Measurements from ENCODE around the gene FLT1. TPM values are rescaled to one million over a fixed set of nuclear protein-coding genes. Genes with fewer than 3 reads are reported as not detected.

Gene FLT1
- total RNA-seq, 2 donors from 2014 or later, result 1.3 to 1.6 TPM

GRCh38 chr13:28473044-28473443, 21.9 kb downstream of the FLT1 start:
- H3K27ac Mint-ChIP-seq, result peak overlapping the region in 1 of 2 donors; percentile 18
- H3K36me3 Mint-ChIP-seq, result no peaks in the 10 kb centered on the region
- peaks cover 8 to 19% of the 10 kb centered on the region in 2 donors for H3K27me3 Mint-ChIP-seq
- H3K4me3 Mint-ChIP-seq, result no peak overlapping the region
- H3K4me1 Mint-ChIP-seq (ENCODE audit: low read depth in 2 of 2), result peaks cover 0 to 5% of the 10 kb centered on the region in 2 donors
- no peaks in the 10 kb centered on the region for H3K9me3 Mint-ChIP-seq
- ATAC-seq (no peak), DNase-seq (ENCODE audit: low spot score) (no peak)

- Mint-ChIP-seq H3K36me3 (no peaks in the 10 kb centered on the region), H3K27me3 (peaks cover 8 to 15% of the 10 kb centered on the region in 2 donors), H3K4me3 (no peak overlapping the region), H3K4me1 (ENCODE audit: low read depth in 2 of 2) (peaks cover 0 to 7% of the 10 kb centered on the region in 2 donors), H3K27ac (no peak overlapping the region), H3K9me3 (no peaks in the 10 kb centered on the region)
- DNase-seq (ENCODE audit: low spot score), result no peak
- no peak for ATAC-seq
Observed at GRCh38 chr13:28471421-28471820, 23.5 kb downstream of the FLT1 start.

GRCh38 chr13:28470296-28470695, 24.6 kb downstream of the FLT1 start:
- ATAC-seq (no peak), DNase-seq (ENCODE audit: low spot score) (no peak)
- Mint-ChIP-seq H3K4me1 (ENCODE audit: low read depth in 2 of 2) (peaks cover 0 to 7% of the 10 kb centered on the region in 2 donors), H3K27me3 (peaks cover 8 to 15% of the 10 kb centered on the region in 2 donors), H3K36me3 (no peaks in the 10 kb centered on the region), H3K9me3 (no peaks in the 10 kb centered on the region), H3K27ac (no peak overlapping the region), H3K4me3 (no peak overlapping the region)

- Mint-ChIP-seq H3K4me3 (no peak overlapping the region), H3K9me3 (no peaks in the 10 kb centered on the region), H3K36me3 (no peaks in the 10 kb centered on the region), H3K4me1 (ENCODE audit: low read depth in 2 of 2) (peaks cover 0 to 5% of the 10 kb centered on the region in 2 donors), H3K27me3 (peaks cover 8 to 15% of the 10 kb centered on the region in 2 donors), H3K27ac (peak overlapping the region in 1 of 2 donors; percentile 83)
- ATAC-seq, result no peak
- no peak for DNase-seq (ENCODE audit: low spot score)
Observed at GRCh38 chr13:28469316-28469715, 25.6 kb downstream of the FLT1 start.

DNA sequence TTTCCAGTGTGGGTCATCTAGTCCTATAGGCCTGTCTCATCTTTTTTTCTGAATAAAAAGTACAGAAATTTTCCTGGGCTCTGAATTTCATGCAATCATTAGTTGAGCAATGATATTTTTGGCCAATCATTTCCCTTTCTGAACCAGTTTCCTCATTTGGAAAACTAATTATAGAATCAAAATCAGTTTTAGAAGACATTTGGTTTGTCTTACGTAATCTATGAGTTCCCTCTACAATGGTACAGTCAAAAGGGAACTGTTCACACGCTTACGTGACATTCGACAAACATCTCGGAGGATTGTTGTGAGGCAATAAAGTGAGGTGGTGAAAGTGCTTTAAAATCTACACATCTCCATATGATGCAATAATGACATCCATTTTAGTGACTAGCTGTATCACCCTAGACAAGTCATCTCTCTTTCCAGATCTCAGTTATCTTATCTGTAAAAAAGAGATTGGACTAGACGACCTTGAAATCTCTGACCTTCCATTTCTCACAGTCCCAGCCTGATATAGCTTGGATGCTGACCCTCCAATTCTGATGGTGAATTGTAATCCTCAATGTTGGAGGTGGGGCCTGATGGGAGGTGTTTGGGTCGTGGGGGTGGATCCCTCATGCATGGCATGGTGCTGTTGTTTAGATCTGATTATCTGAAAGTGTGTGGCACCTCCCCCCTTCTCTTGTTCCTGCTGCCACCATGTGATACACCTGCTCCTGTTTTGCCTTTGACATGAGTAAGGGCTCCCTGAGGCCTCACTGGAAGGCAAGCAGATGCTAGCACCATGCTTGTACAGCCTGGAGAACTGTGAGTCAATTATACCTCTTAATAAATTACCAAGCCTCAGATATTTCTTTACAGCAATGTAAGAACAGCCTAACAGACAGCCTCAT, 26.7 kb downstream of the FLT1 start:
- DNase-seq (ENCODE audit: low spot score) (no peak), ATAC-seq (peak; percentile 87 to 92)
- no peaks in the 10 kb centered on the region for H3K36me3 Mint-ChIP-seq
- H3K27ac Mint-ChIP-seq, result peak overlapping the region; percentile 19 to 83
- no peaks in the 10 kb centered on the region for H3K9me3 Mint-ChIP-seq
- H3K4me3 Mint-ChIP-seq, result no peak overlapping the region
- peaks cover 0 to 4% of the 10 kb centered on the region in 2 donors for H3K4me1 Mint-ChIP-seq (ENCODE audit: low read depth in 2 of 2)
- H3K27me3 Mint-ChIP-seq, result peaks cover 8 to 15% of the 10 kb centered on the region in 2 donors

DNA sequence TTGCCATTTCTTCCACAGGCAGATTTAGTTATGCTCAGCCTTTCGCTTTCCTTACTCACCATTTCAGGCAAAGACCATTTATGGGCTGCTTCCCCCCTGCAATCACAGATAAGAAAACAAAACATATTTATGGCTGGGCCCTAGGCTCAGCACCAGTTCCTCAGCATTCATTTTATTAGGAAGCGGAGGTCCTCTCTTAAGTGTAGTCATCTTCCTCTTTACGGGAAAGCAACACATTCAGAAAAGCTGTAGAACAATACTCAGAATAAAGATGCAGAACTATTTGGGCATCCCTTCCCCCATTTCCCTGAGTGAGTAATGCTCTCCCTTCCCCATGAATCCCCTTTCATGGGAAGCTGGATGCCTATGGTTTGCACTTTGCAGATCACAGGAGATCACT, 27.9 kb downstream of the FLT1 start:
- no peaks in the 10 kb centered on the region for H3K9me3 Mint-ChIP-seq
- DNase-seq (ENCODE audit: low spot score) (no peak), ATAC-seq (no peak)
- no peak overlapping the region for H3K27ac Mint-ChIP-seq
- no peak overlapping the region for H3K4me3 Mint-ChIP-seq
- H3K27me3 Mint-ChIP-seq, result peaks cover 0 to 6% of the 10 kb centered on the region in 2 donors
- no peaks in the 10 kb centered on the region for H3K36me3 Mint-ChIP-seq
- H3K4me1 Mint-ChIP-seq (ENCODE audit: low read depth in 2 of 2), result peaks cover 0 to 4% of the 10 kb centered on the region in 2 donors

GRCh38 chr13:28466151-28466550, 28.8 kb downstream of the FLT1 start:
- Mint-ChIP-seq H3K27me3 (peaks cover 0 to 3% of the 10 kb centered on the region in 2 donors), H3K36me3 (no peaks in the 10 kb centered on the region), H3K9me3 (no peaks in the 10 kb centered on the region), H3K4me3 (no peak overlapping the region), H3K27ac (peak overlapping the region in 1 of 2 donors; percentile 46), H3K4me1 (ENCODE audit: low read depth in 2 of 2) (peaks cover 0 to 4% of the 10 kb centered on the region in 2 donors)
- ATAC-seq (no peak), DNase-seq (ENCODE audit: low spot score) (no peak)

DNA sequence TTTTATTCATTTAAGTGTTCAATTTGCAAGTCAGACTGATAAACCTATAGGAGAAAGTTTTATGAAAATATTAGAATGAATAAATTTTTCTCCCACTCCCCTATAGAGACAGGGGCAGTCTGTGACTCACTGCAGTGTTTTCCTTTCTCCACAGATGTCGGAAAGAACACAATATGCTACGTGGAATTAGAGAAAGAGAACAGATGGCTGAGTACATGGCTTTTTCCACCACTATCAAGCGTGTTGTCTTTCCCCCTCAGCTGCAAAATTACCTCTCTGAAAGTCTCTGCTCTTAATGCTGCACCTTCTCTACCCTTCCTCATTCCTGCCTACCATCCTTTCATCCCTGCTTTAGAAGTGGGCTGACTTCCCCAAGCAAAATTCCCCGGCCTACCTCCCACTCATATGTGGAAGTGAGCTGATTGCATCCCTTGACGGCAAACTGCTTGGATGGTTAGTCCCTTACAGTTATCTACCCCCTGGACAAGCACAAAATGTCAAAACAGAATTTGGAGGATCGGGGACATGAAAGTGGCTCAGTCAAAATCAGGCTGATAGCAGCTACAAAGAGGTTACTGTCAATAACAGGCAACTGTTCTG, 30.0 kb downstream of the FLT1 start:
- H3K27me3 Mint-ChIP-seq, result peaks cover 0 to 2% of the 10 kb centered on the region in 2 donors
- H3K36me3 Mint-ChIP-seq, result no peaks in the 10 kb centered on the region
- no peak overlapping the region for H3K27ac Mint-ChIP-seq
- ATAC-seq (no peak), DNase-seq (ENCODE audit: low spot score) (no peak)
- H3K4me3 Mint-ChIP-seq, result no peak overlapping the region
- peaks cover 0 to 4% of the 10 kb centered on the region in 2 donors for H3K4me1 Mint-ChIP-seq (ENCODE audit: low read depth in 2 of 2)
- H3K9me3 Mint-ChIP-seq, result no peaks in the 10 kb centered on the region

DNA sequence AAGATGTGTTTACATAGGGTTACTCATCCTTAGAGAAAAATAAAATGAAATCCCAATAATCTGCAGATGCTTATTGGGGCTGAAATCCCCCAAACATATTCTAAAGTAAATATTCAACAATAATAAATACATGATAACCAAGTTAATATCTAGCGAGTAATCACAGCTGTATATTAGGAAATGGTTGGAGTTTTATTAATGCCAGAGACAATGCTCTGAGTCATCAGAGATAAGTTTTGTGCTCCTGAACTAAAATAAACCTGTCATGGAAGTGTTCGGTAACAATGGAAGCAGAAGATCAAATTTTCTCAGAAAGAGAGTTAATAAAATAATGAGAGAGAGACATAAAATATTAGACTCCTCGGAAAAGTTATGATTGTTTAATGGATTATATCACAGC, 31.4 kb downstream of the FLT1 start:
- no peak overlapping the region for H3K27ac Mint-ChIP-seq
- ATAC-seq (no peak), DNase-seq (ENCODE audit: low spot score) (no peak)
- H3K4me3 Mint-ChIP-seq, result no peak overlapping the region
- no peaks in the 10 kb centered on the region for H3K36me3 Mint-ChIP-seq
- peaks cover 0 to 4% of the 10 kb centered on the region in 2 donors for H3K4me1 Mint-ChIP-seq (ENCODE audit: low read depth in 2 of 2)
- H3K9me3 Mint-ChIP-seq, result no peaks in the 10 kb centered on the region
- H3K27me3 Mint-ChIP-seq, result peaks cover 0 to 2% of the 10 kb centered on the region in 2 donors

GRCh38 chr13:28459911-28460310, 35.0 kb downstream of the FLT1 start:
- Mint-ChIP-seq H3K9me3 (no peaks in the 10 kb centered on the region), H3K4me3 (no peak overlapping the region), H3K36me3 (no peaks in the 10 kb centered on the region), H3K27me3 (peaks cover 13 to 23% of the 10 kb centered on the region in 2 donors), H3K4me1 (ENCODE audit: low read depth in 2 of 2) (no peaks in the 10 kb centered on the region), H3K27ac (no peak overlapping the region)
- ATAC-seq, result no peak
- no peak for DNase-seq (ENCODE audit: low spot score)

DNA sequence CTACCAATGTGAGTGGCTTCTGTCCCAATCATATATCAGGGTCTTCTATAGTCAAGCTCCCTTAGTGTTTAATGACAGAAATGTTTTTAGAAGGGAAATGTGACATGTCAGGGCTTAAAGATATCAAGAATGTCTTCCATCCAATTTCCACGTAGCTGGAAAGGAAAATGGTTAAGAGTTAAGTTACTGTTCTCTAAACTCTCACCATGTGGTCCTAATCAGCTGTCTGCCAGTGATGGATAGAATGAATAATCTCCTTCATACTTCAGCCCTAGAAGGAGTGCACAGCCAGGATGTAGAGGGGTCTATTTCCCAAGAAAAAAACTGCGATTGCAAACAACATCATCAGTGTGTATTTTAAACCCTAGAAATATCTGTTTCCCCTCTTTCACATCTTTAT, 36.3 kb downstream of the FLT1 start:
- Mint-ChIP-seq H3K27ac (no peak overlapping the region), H3K36me3 (no peaks in the 10 kb centered on the region), H3K9me3 (no peaks in the 10 kb centered on the region), H3K4me3 (no peak overlapping the region), H3K27me3 (peaks cover 17 to 32% of the 10 kb centered on the region in 2 donors), H3K4me1 (ENCODE audit: low read depth in 2 of 2) (no peaks in the 10 kb centered on the region)
- DNase-seq (ENCODE audit: low spot score), result no peak
- no peak for ATAC-seq

DNA sequence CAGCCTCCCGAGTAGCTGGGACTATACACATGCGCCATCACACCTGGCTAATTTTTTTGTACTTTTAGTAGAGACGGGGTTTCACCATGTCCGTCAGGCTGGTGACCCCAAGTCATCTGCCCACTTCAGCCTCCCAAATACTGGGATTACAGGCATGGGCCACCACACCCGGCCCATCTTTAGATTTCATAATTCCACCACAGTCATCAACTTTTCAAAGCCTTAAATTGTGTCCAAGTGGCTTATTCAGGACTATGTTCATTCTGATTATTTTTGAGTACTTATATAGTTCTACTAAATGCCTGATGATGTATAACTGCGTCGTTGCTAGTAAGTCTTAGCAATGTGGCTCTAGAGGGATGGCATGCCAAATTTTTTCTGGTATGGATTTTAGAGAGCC, 36.9 kb downstream of the FLT1 start:
- no peak overlapping the region for H3K27ac Mint-ChIP-seq
- ATAC-seq, result no peak
- H3K4me3 Mint-ChIP-seq, result no peak overlapping the region
- no peaks in the 10 kb centered on the region for H3K9me3 Mint-ChIP-seq
- DNase-seq (ENCODE audit: low spot score), result no peak
- peaks cover 20 to 32% of the 10 kb centered on the region in 2 donors for H3K27me3 Mint-ChIP-seq
- H3K4me1 Mint-ChIP-seq (ENCODE audit: low read depth in 2 of 2), result no peaks in the 10 kb centered on the region
- H3K36me3 Mint-ChIP-seq, result no peaks in the 10 kb centered on the region

DNA sequence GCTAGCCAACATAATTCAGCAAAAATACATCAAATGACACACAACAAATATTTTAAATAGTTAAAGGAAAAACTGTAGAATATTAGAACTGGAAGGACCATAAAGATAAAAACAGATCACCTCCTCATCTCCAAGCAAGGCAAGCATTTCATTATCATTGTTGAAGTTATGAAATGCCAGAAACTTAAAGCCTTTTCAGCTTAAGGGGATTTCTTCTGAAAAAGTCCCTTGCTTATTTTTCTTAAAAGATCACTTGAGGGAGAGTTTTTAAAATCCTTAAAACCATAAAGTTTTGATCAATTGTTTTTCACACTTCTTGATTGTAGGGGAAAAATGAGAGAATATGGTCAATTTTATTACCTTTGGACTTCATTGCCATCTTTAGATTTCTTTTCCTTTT, 37.4 kb downstream of the FLT1 start:
- no peak overlapping the region for H3K27ac Mint-ChIP-seq
- no peak for ATAC-seq
- peaks cover 21 to 32% of the 10 kb centered on the region in 2 donors for H3K27me3 Mint-ChIP-seq
- no peaks in the 10 kb centered on the region for H3K36me3 Mint-ChIP-seq
- H3K9me3 Mint-ChIP-seq, result no peaks in the 10 kb centered on the region
- no peak overlapping the region for H3K4me3 Mint-ChIP-seq
- H3K4me1 Mint-ChIP-seq (ENCODE audit: low read depth in 2 of 2), result no peaks in the 10 kb centered on the region
- no peak for DNase-seq (ENCODE audit: low spot score)

- DNase-seq (ENCODE audit: low spot score), result no peak
- no peak overlapping the region for H3K4me3 Mint-ChIP-seq
- H3K9me3 Mint-ChIP-seq, result no peaks in the 10 kb centered on the region
Observed at GRCh38 chr13:28455580-28456194, 39.2 kb downstream of the FLT1 start.

More at GRCh38 chr13:28455580-28456194, 39.2 kb downstream of the FLT1 start:
- no peak overlapping the region for H3K27ac Mint-ChIP-seq
- H3K4me1 Mint-ChIP-seq (ENCODE audit: low read depth in 2 of 2), result no peaks in the 10 kb centered on the region
- peaks cover 20 to 32% of the 10 kb centered on the region in 2 donors for H3K27me3 Mint-ChIP-seq
- ATAC-seq, result no peak
- no peaks in the 10 kb centered on the region for H3K36me3 Mint-ChIP-seq
